ENCODE data around the gene UBE2E2.

GRCh38 chr3:23206366-23206765 lies 3.2 kb downstream of the UBE2E2 start:
- no peak for TF ChIP-seq CTCF (IDR thresholded peaks at IDR 0.05)
- no peak for TF ChIP-seq EZH2phosphoT487 (IDR thresholded peaks at IDR 0.05)
- no peak for TF ChIP-seq EZH2 (IDR thresholded peaks at IDR 0.05)
